KBM-7 (cell line): ENCODE data around the gene PRDX1.
"Not testable (repeated sequence)": the region's sequence is repeated elsewhere in the genome, so short reads cannot be mapped to it uniquely, and the experiment has no call there.

Experiments used
- DNase-seq: peaks from one replicate; pipeline ENCODE4 v3.0.0-alpha.2; 2015
- in situ Hi-C: fragments of 300-500 bp; cut with MboI; formaldehyde crosslinking; loops from 2 replicates; pipeline ENCODE4 v1.14.3; 2020; ENCODE audit warnings: low sequenced_read_pairs, low pct_unique_long_range_greater_than_20kb, mixed read lengths

PRDX1 gene

DNA sequence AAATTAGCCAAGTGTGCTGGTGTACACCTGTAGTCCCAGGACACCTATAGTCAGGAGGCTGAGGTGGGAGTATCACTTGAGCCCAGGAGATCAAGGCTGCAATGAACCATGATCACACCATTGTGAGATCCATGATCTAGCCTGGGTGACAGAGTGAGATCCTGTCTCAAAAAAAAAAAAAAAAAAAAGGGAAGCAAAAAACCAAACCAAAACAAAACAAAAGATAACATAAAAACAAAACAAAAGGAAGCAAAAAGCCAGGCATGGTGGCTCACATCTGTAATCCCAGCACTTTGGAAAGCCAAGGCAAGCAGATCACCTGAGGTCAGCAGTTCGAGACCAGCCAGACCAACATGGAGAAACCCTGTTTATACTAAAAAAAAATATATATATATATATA, 19.5 kb upstream of the PRDX1 start:
- DNase-seq = no peak
- in situ Hi-C loops = no loop called here

DNA sequence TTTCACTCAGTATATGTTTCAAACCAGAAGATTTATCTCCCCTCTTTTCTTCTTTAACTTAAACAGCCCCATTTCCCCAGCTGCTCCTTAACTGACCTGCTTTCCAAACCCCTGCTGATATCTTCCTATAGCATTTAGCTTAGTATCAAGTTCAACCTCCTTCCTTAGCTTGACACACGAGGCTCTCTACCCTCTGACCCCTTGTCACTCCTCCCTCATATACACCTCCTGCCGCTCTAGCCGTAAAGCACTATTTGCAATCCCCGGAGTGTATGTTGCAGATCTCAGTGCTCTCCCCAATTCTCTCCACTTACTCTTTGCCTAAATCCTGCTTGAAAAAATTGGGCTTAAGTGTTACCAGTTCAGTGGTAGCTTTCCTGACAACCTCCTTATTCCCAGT, 15.2 kb upstream of the PRDX1 start:
- in situ Hi-C loops = no loop called here
- no peak for DNase-seq

GRCh38 chr1:45535988-45536766, 14.5 kb upstream of the PRDX1 start:
- in situ Hi-C loops = no loop called here
- DNase-seq = no peak

DNA sequence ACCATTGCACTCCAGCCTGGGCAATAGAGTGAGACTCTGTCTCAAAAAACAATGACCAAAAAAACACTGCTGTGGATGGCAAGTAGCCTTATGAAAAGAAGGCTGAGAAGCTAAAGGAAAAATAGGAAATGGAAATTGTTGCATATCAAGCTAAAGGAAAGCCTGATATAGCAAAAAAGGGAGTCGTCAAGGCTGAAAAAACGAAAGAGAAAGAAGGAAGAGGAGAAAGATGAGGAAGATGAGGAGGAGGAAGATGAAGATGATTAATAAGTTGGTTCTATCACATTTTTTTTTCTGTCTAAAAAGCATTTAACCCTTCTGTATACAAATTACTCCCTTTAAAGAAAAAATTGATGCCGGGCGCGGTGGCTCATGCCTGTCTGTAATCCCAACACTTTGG, 10.2 kb upstream of the PRDX1 start:
- in situ Hi-C loops = no loop called here

DNA sequence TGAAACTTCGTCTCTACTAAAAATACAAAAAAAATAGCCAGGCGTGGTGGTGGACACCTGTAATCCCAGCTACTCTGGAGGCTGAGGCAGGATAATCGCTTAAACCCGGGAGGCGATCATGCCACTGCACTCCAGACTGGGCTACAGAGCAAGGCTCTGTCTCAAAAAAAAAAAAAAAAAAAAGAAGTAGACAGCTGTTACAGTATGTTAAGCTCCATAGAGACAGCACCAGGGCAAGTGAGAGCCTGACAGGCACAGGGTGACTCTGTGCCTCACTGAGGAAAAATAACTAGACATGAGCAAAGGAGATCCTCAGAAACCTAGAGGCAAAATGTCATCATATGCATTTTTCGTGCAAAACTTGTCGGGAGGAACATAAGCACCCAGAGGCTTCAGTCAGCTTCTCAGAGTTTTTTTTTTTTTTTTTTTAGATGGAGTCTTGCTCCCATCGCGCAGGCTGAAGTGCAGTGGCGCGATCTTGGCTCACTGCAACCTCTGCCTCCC, 9.0 kb upstream of the PRDX1 start:
- in situ Hi-C loops = no loop called here
- DNase-seq = no peak

More for the DNA sequence above, 10.2 kb upstream of the PRDX1 start:
- no peak for DNase-seq

GRCh38 chr1:45526135-45526644, 4.5 kb upstream of the PRDX1 start:
- in situ Hi-C loops = no loop called here
- DNase-seq = no peak

- in situ Hi-C loops, DNase-seq: not testable (repeated sequence)
Measured at GRCh38 chr1:45523975-45524374, 2.3 kb upstream of the PRDX1 start.

- DNase-seq, in situ Hi-C loops: not testable (repeated sequence)
Measured at GRCh38 chr1:45523516-45523915, 1.8 kb upstream of the PRDX1 start.

- in situ Hi-C loops = no loop called here
- no peak for DNase-seq
Measured at GRCh38 chr1:45522324-45523104, 830 bp upstream of the PRDX1 start.

DNA sequence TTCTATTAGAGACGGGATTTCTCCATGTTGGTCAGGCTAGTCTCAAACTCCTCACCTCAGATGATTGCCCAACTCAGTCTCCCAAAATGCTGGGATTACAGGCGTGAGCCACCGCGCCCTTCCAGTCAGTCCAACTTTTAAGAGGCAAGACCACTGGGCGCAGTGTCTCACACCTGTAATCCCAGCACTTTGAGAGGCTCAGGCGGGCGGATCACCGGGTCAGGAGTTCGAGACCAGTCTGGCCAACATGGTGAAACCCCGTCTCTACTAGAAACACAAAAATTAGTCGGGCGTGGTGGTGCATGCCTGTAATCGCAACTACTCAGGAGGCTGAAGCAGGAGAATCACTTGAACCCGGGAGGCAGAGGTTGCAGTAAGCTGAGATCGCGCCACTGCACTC, 1.9 kb downstream of the PRDX1 start:
- not testable (repeated sequence) for DNase-seq

GRCh38 chr1:45518910-45519309, 2.8 kb downstream of the PRDX1 start:
- no peak for DNase-seq
- in situ Hi-C loops = no loop called here

More for the DNA sequence above, 1.9 kb downstream of the PRDX1 start:
- in situ Hi-C loops = not testable (repeated sequence)

DNA sequence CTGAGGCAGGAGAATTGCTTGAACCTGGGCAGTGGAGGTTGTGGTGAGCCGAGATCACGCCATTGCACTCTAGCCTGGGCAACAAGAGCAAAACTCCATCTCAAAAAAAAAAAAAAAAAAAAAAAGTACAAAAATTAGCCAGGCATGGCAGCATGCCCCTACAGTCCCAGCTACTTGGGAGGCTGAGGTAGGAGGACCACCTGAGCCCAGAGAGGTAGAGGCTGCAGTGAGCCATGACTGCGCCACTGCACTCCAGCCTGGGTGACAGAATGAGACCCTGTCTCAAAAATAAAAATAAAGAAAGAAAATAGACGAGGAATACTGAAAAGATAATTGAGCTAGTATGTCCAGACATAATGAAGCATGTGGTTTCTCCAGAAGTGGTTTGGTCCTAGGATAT, 3.3 kb downstream of the PRDX1 start:
- in situ Hi-C loops, DNase-seq: not testable (repeated sequence)

DNA sequence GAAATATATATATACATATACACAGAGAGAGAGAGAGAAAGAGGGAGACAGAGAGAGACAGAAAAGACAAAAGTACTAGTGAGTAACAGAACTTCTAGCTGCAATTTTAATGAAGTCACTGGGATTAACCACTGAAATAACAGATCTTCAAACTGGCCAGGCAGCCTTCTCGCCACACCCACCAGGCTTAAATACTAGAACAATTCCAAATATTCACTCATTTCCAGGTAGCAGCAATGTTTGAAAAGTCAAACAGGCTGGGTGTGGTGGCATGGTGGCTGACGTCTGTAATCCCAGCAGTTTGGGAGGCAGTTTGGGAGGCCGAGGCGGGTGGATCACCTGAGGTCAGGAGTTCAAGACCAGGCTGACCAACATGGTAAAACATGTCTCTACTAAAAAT, 5.2 kb downstream of the PRDX1 start:
- no peak for DNase-seq
- in situ Hi-C loops = no loop called here

DNA sequence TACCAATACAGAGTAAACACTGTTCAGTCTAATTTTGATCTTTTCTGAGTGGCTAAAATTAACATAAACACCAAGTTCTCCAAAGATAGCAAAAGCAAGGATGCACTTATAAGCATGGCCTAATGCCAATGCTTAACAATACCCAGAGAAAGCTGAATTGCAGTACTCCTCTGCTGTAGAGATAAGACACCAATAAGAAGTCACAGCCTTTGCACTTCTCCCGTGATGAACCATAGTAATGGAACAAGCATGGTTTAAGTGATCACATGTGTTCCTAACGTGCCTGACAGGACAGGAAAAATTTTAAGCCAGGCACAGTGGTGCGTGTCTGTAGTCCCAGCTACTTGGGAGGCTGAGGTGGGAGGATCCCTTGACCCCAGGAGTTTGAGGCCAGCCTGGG, 5.6 kb downstream of the PRDX1 start:
- in situ Hi-C loops = no loop called here
- DNase-seq = no peak

DNA sequence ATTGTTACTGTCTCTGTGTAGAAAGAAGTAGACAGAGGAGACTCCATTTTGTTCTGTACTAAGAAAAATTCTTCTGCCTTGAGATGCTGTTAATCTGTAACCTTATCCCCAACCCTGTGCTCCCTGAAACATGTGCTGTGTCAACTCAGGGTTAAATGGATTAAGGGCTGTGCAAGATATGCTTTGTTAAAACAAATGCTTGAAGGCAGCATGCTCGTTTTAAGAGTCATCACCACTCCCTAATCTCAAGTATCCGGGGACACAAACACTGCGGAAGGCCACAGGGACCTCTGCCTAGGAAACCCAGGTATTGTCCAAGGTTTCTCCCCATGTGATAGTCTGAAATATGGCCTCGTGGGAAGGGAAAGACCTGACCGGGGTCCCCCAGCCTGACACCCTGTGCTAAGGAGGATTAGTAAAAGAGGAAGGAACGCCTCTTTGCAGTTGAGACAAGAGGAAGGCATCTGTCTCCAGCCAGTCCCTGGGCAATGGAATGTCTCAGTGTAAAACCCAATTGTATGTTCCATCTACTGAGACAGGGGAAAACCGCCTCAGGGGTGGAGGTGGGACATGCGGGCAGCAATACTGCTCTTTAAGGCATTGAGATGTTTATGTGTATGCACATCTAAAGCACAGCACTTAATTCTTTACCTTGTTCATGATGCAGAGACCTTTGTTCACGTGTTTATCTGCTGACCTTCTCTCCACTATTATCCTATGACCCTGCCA, 8.0 kb downstream of the PRDX1 start:
- DNase-seq, in situ Hi-C loops: not testable (repeated sequence)

- in situ Hi-C loops = no loop called here
- DNase-seq = peak; percentile 74
Measured at GRCh38 chr1:45512641-45513054, 9.0 kb downstream of the PRDX1 start.

- in situ Hi-C loops = no loop called here
- no peak for DNase-seq
Measured at GRCh38 chr1:45510972-45511527, 10.6 kb downstream of the PRDX1 start.

DNA sequence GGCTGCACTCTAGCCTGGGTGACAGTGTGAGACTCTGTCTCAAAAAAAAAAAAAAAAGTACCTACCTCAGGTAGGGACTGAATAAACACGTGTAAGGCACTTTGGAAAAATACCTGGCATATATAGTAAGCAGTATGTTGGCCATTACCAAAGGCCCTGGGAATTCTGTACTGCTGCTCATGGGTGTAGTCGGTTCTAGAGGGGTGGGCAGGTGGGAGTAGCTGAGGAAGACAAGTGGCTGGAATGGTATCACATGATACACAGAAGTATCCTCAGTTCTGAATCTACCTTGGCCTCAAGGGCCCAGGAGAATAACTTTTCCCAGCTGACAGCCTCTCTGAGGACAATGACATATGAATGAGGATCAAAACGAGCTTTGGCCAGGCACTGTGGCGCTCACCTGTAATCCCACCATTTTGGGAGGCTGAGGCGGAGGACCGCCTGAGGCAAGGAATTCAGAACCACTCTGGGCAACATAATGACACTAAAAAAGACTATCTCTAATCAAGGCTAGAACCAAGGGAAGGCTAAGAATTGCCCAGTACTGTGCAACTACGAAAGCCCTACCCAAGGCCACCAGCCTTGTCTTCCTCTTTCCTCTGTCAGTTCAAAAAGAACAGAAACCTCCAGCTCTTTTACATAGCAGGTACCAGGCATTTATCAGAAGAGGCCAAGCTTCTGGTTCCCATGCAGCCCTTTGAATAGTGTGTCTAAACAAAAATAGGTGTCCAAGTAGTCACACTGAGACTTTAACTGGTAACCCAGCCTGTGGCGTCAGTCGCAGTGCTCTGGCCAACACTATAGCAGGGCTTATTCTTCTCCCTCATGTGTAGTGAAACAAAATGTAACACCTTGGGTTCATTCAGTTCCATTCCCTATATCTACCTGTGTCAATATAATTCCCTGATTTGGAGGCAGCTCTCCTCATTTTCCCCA, 11.4 kb downstream of the PRDX1 start:
- no peak for DNase-seq
- in situ Hi-C loops = no loop called here
